Psoas muscle (tissue), 8 donors: ENCODE data around the gene TBCK. TPM values are rescaled to one million over a fixed set of nuclear protein-coding genes. Genes with fewer than 3 reads are reported as not detected.

ENCODE experiments used
- ATAC-seq, 4 donors: fragments of 200-7000 bp; cut with Tn5 transposase; one replicate each; pipeline ENCODE4 v1.9.1; 2020; ENCODE audit warnings: moderate library complexity in 3 of 4, mild to moderate bottlenecking in 2 of 4
- DNase-seq, 2 donors: peaks; one replicate each; pipeline ENCODE4 v3.0.0-alpha.2; 2020
- H3K27ac ChIP-seq: fragments of 200-600 bp; one replicate; pipeline ENCODE4 v1.8.0; 2022
- H3K27me3 ChIP-seq, 3 donors: fragments of 200-600 bp in 1 of 3; one replicate each; pipeline versions ENCODE4 v1.6.1 to v1.8.0; 2013 to 2022; ENCODE audit warnings: low read length in 2 of 3, mild to moderate bottlenecking in 2 of 3, moderate library complexity in 1 of 3; ENCODE audit not compliant: insufficient read depth in 3 of 3
- H3K36me3 ChIP-seq, 2 donors: fragments of 200-600 bp in 1 of 2; one replicate each; pipeline versions ENCODE4 v1.6.1 to v1.8.0; 2013 to 2022; ENCODE audit warnings: low read depth in 1 of 2, mild to moderate bottlenecking in 1 of 2, moderate library complexity in 1 of 2; ENCODE audit not compliant: insufficient read depth in 1 of 2
- H3K4me1 ChIP-seq: fragments of 200-600 bp; one replicate; pipeline ENCODE4 v1.8.0; 2022
- H3K4me3 ChIP-seq: fragments of 200-600 bp; one replicate; pipeline ENCODE4 v1.8.0; 2022; ENCODE audit warnings: mild to moderate bottlenecking
- H3K9me3 ChIP-seq: fragments of 200-600 bp; one replicate; pipeline ENCODE4 v1.8.0; 2022
- WGBS, 3 donors: extraction: QIAGEN DNeasy Blood & Tissue Kit; methylation state at CpG; one replicate each; pipeline versions ENCODE4 v1.1.6 to v1.1.7; 2013; 5-methylcytosine and 5-hydroxymethylcytosine counted together
- intact Hi-C, 2 donors: fragments of 100-400 bp; cut with DNase I; formaldehyde crosslinking; loops; one replicate each; pipeline versions ENCODE4 v1.11.0 to v1.14.2; 2022
- polyA plus RNA-seq, 3 donors: library from polyadenylated mRNA; stranded (reverse); fragments of 200-250 nt; gene quantifications; one replicate each; pipeline ENCODE4 v1.2.3, GENCODE V29; 2013
- total RNA-seq, 4 donors: library from RNA; stranded (reverse); fragmentation: NEBNext Ultra II Directional in 2 of 4; extraction: Animal tissue kit (Norgen Biotek cat#: 25700) in 2 of 4; gene quantifications; one replicate each; pipeline versions ENCODE4 v1.2.1 to v1.2.4, GENCODE V29; 2021 to 2023
- TF ChIP-seq, protein P1 (sequence below): fragments of 200-600 bp; IDR thresholded peaks from one replicate; pipeline ENCODE4 v1.8.0; 2022; ENCODE audit warnings: antibody characterized with exemption
- donor health status: healthy with polysubstance abuse.
- donor health status: DM: no; HTN: no; CAD: no; lungs with moderate emphysema.
- donor health status: Bipolar disorder and iron deficiency.
- donor health status: healthy.
- donor health status: DM: yes; HTN: yes; CAD: no.
- donor health status: DM: no; HTN: no; CAD: no.
- donor health status: DM: no; HTN: no; CAD: no.
- donor health status: DM: yes; HTN: yes; CAD: no.

The TBCK gene
- total and polyA plus RNA-seq, 7 donors = 1.9 to 16.8 (median 9.7) TPM

DNA sequence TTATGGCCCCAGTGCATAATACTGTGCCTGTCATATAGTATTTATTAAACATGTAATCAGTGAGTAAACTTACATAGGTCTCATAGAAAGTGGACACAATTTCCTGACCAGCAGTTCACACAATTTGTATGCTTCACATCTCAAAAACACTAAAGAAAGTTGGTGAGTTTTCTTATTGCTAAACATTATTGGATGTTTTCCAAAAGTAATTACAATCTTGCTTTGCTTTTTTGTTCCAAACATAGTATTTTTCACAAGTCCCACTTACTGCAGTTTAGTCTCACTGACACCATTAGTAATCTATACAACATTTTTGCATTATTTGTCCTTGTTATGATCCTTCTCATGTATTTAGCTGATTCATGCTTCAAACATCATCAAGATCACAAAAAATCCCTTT lies 132.5 kb downstream of the TBCK start:
- ATAC-seq = no peak
- no peak for DNase-seq
- no peaks in the 10 kb centered on the region for H3K27me3 ChIP-seq
- H3K27ac ChIP-seq = no peak overlapping the region
- H3K9me3 ChIP-seq = no peaks in the 10 kb centered on the region
- intact Hi-C loops = no loop called here
- peaks cover 0 to 25% of the 10 kb centered on the region in 2 donors for H3K36me3 ChIP-seq
- TF ChIP-seq, protein P1, sequence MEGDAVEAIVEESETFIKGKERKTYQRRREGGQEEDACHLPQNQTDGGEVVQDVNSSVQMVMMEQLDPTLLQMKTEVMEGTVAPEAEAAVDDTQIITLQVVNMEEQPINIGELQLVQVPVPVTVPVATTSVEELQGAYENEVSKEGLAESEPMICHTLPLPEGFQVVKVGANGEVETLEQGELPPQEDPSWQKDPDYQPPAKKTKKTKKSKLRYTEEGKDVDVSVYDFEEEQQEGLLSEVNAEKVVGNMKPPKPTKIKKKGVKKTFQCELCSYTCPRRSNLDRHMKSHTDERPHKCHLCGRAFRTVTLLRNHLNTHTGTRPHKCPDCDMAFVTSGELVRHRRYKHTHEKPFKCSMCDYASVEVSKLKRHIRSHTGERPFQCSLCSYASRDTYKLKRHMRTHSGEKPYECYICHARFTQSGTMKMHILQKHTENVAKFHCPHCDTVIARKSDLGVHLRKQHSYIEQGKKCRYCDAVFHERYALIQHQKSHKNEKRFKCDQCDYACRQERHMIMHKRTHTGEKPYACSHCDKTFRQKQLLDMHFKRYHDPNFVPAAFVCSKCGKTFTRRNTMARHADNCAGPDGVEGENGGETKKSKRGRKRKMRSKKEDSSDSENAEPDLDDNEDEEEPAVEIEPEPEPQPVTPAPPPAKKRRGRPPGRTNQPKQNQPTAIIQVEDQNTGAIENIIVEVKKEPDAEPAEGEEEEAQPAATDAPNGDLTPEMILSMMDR = no peak
- no peak overlapping the region for H3K4me3 ChIP-seq
- no peaks in the 10 kb centered on the region for H3K4me1 ChIP-seq

DNA sequence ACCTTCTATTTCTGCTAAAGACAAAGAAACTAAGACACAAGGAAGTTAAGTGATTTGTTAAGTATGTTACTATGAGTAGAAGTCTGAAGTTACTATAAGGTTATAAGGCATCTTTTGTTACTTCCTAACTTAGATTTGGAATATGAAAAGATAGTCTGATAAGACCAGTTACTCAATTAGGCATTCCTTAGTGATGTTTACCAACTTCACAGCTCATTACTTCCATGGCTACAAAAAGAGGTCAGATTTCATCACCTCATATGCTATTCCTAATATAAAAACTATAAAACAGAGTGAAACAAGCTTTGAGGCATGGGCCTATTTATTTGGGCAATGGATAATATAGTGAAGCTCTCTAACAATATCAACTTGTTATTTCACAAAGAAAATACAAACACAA lies 143.1 kb downstream of the TBCK start:
- intact Hi-C loops = no loop called here
- Histone ChIP-seq H3K9me3 (no peaks in the 10 kb centered on the region), H3K4me3 (no peak overlapping the region), H3K27me3 (no peaks in the 10 kb centered on the region), H3K4me1 (no peaks in the 10 kb centered on the region), H3K36me3 (peaks cover 0 to 11% of the 10 kb centered on the region in 2 donors), H3K27ac (no peak overlapping the region)
- TF ChIP-seq, protein P1 = no peak
- ATAC-seq (no peak), DNase-seq (no peak)

DNA sequence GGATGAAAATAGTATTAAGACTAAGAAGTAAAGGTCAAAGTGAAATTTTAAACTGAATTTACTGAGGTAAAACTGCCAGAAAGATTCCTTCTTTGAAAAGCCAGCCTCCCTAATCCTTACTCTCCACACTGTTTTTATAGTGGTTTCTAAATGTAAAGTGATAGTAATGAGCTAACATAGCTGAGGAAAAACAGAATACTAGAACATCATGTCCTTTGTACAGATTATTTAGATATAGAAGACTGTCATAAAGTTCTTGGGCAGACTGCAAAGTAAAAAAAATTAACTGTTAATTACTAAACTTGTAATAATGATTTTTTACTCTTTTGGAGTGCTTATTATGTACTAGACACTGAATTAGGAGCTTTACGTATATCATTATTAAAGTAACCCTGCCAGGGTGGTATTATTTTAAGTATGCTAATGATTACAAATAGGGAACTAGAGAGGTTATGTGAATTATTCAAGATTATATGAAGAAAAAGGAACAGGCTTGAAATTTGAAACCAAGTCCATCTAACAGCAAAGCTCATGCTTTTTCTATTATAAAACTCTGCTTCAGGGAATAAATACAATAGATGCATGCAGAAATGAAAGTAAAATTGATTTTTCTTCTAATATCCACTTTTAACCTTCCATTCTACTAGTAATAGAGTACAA lies 150.5 kb downstream of the TBCK start:
- no peak overlapping the region for H3K27ac ChIP-seq
- WGBS, 3 donors = 81 to 88% (median 85%) methylated on average over 1 of the region's 1 CpG

DNA sequence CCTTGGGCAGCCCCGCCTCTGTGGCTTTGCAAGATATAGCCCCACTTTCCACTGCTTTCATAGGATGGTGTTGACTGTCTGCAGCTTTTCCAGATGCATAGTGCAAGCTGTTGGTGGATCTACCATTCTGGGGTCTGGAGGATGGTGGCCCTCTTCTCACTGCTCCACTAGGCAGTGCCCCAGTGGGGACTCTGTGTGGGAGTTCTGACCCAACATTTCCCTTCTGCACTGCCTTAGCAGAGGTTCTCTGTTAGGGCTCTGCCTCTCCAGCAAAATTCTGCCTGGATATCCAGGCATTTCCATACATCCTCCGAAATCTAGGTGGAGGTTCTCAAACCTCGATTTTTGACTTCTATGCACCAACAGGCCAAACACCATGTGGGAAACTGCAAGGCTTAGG lies 153.7 kb downstream of the TBCK start:
- no peak overlapping the region for H3K27ac ChIP-seq
- intact Hi-C loops = no loop called here
- DNase-seq (no peak), ATAC-seq (no peak)
- TF ChIP-seq, protein P1 = no peak
- WGBS, 3 donors = 98 to 100% (median 98%) methylated on average over 3 of the region's 3 CpGs
- H3K27me3 ChIP-seq = no peaks in the 10 kb centered on the region
- H3K4me3 ChIP-seq = no peak overlapping the region
- H3K36me3 ChIP-seq = peaks cover 0 to 3% of the 10 kb centered on the region in 2 donors
- peaks cover 13% of the 10 kb centered on the region for H3K4me1 ChIP-seq
- no peaks in the 10 kb centered on the region for H3K9me3 ChIP-seq

More for the DNA sequence above, 150.5 kb downstream of the TBCK start:
- TF ChIP-seq, protein P1 = no peak
- intact Hi-C loops = no loop called here
- Histone ChIP-seq H3K9me3 (no peaks in the 10 kb centered on the region), H3K4me3 (no peak overlapping the region), H3K4me1 (peaks cover 6% of the 10 kb centered on the region), H3K36me3 (peaks cover 0 to 7% of the 10 kb centered on the region in 2 donors), H3K27me3 (no peaks in the 10 kb centered on the region)
- DNase-seq (no peak), ATAC-seq (no peak)

DNA sequence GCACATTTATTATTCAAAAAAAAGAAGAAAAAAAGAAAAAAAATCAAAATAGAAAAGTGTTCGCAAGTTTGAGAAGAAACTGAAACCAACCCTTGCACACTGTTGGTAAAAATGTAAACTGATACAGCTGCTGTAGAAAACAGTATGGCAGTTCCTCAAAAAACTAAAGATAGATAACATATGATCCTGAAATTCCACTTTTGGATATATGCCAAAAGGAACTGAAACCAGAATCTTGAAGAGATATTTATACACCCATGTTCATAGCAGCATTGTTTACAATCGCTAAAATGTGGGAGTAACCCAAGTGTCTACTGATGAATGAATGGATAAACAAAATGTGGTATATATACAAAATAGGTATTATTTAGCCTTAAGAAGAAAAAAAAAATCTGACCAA lies 155.4 kb downstream of the TBCK start:
- Histone ChIP-seq H3K36me3 (peaks cover 0 to 3% of the 10 kb centered on the region in 2 donors), H3K4me1 (peaks cover 10% of the 10 kb centered on the region), H3K4me3 (peak overlapping the region; percentile 40), H3K27ac (no peak overlapping the region), H3K9me3 (no peaks in the 10 kb centered on the region), H3K27me3 (no peaks in the 10 kb centered on the region)
- TF ChIP-seq, protein P1 = no peak
- DNase-seq (no peak), ATAC-seq (peak in 2 of 4 donors; percentile 34 to 65)
- intact Hi-C loops = no loop called here
- 26 to 50% (median 26%) methylated on average over 2 of the region's 2 CpGs for WGBS, 3 donors
